ENCODE measurements around the gene MANSC1.

Gene MANSC1

DNA sequence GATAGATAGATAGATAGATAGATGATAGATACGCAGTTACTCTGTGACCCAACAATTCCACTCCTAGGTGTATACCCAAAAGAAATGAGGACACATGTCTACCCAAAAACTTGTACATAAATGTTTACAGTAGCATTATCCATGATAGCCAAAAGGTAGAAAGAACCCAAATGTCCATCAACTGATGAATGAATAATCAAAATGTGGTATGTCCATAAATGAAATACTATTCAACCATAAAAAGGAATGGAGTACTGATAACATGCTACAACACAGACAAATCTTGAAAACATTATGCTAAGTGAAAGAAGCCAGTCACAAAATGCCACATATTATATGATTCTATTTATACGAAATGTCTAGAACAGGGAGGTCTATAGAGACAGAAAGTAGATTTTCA, 47.1 kb downstream of the MANSC1 start:
- ATAC-seq: no peak
- TF ChIP-seq ZNF8 (CRISPR knock-in tag; IDR thresholded peaks at IDR 0.05) (peak; percentile 89), ZNF565 (CRISPR knock-in tag; conservative IDR thresholded peaks at IDR 0.05; ENCODE audit: low read depth) (no peak)

DNA sequence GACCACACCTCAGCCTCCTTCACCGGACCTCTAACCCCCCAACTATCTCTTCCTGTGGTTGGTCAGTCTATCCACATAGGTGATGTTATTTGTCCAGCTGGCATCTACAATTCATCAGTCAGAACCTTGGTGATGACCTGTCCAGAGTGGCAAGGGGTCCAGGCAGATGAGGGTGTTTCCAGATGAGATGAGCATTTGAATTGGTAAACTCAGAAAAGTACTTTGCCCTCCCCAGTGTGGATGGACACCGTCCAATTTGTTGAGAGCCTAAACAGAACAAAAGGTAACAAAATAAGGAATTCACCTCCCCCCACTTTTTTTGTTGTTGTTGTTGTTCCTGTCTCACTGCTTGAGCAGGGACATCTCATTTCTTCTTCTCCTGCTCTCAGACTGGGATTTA, 48.9 kb downstream of the MANSC1 start:
- ATAC-seq: no peak
- TF ChIP-seq, protein P1, sequence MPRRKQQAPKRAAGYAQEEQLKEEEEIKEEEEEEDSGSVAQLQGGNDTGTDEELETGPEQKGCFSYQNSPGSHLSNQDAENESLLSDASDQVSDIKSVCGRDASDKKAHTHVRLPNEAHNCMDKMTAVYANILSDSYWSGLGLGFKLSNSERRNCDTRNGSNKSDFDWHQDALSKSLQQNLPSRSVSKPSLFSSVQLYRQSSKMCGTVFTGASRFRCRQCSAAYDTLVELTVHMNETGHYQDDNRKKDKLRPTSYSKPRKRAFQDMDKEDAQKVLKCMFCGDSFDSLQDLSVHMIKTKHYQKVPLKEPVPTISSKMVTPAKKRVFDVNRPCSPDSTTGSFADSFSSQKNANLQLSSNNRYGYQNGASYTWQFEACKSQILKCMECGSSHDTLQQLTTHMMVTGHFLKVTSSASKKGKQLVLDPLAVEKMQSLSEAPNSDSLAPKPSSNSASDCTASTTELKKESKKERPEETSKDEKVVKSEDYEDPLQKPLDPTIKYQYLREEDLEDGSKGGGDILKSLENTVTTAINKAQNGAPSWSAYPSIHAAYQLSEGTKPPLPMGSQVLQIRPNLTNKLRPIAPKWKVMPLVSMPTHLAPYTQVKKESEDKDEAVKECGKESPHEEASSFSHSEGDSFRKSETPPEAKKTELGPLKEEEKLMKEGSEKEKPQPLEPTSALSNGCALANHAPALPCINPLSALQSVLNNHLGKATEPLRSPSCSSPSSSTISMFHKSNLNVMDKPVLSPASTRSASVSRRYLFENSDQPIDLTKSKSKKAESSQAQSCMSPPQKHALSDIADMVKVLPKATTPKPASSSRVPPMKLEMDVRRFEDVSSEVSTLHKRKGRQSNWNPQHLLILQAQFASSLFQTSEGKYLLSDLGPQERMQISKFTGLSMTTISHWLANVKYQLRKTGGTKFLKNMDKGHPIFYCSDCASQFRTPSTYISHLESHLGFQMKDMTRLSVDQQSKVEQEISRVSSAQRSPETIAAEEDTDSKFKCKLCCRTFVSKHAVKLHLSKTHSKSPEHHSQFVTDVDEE (CRISPR knock-in tag; IDR thresholded peaks at IDR 0.05): no peak
- TF ChIP-seq OSR1 (CRISPR knock-in tag; IDR thresholded peaks at IDR 0.05) (no peak), GLIS3 (CRISPR knock-in tag; IDR thresholded peaks at IDR 0.05) (no peak), PATZ1 (CRISPR knock-in tag; IDR thresholded peaks at IDR 0.05; ENCODE audit: borderline replicate concordance) (no peak)

- no peak for TF ChIP-seq CSDC2 (CRISPR knock-in tag; IDR thresholded peaks at IDR 0.05)
- TF ChIP-seq ZNF70 (CRISPR knock-in tag; IDR thresholded peaks at IDR 0.05): no peak
- TF ChIP-seq, protein P1 (CRISPR knock-in tag; IDR thresholded peaks at IDR 0.05): no peak
- no peak for TF ChIP-seq TCF4 (CRISPR knock-in tag; IDR thresholded peaks at IDR 0.05; ENCODE audit: borderline replicate concordance)
- TF ChIP-seq ISL1 (CRISPR knock-in tag; IDR thresholded peaks at IDR 0.05): no peak
- no peak for TF ChIP-seq GLIS3 (CRISPR knock-in tag; IDR thresholded peaks at IDR 0.05)
- TF ChIP-seq, protein P2, sequence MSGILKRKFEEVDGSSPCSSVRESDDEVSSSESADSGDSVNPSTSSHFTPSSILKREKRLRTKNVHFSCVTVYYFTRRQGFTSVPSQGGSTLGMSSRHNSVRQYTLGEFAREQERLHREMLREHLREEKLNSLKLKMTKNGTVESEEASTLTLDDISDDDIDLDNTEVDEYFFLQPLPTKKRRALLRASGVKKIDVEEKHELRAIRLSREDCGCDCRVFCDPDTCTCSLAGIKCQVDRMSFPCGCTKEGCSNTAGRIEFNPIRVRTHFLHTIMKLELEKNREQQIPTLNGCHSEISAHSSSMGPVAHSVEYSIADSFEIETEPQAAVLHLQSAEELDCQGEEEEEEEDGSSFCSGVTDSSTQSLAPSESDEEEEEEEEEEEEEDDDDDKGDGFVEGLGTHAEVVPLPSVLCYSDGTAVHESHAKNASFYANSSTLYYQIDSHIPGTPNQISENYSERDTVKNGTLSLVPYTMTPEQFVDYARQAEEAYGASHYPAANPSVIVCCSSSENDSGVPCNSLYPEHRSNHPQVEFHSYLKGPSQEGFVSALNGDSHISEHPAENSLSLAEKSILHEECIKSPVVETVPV (CRISPR knock-in tag; IDR thresholded peaks at IDR 0.05): no peak
- no peak for TF ChIP-seq ZNF565 (CRISPR knock-in tag; conservative IDR thresholded peaks at IDR 0.05; ENCODE audit: low read depth)
- TF ChIP-seq RARB (CRISPR knock-in tag; IDR thresholded peaks at IDR 0.05): no peak
- TF ChIP-seq, protein P3, sequence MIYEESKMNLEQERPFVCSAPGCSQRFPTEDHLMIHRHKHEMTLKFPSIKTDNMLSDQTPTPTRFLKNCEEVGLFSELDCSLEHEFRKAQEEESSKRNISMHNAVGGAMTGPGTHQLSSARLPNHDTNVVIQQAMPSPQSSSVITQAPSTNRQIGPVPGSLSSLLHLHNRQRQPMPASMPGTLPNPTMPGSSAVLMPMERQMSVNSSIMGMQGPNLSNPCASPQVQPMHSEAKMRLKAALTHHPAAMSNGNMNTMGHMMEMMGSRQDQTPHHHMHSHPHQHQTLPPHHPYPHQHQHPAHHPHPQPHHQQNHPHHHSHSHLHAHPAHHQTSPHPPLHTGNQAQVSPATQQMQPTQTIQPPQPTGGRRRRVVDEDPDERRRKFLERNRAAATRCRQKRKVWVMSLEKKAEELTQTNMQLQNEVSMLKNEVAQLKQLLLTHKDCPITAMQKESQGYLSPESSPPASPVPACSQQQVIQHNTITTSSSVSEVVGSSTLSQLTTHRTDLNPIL (CRISPR knock-in tag; IDR thresholded peaks at IDR 0.05; ENCODE audit: low read depth): no peak
- no peak for ATAC-seq
These were observed 52.7 kb downstream of the MANSC1 start for GRCh38 chr12:12297201-12297830.

GRCh38 chr12:12294215-12295005, 55.6 kb downstream of the MANSC1 start:
- TF ChIP-seq CSDC2 (CRISPR knock-in tag; IDR thresholded peaks at IDR 0.05) (no peak), ZFP3 (CRISPR knock-in tag; IDR thresholded peaks at IDR 0.05) (no peak), ISL1 (CRISPR knock-in tag; IDR thresholded peaks at IDR 0.05) (no peak), PATZ1 (CRISPR knock-in tag; IDR thresholded peaks at IDR 0.05; ENCODE audit: borderline replicate concordance) (no peak), ARNTL (CRISPR knock-in tag; IDR thresholded peaks at IDR 0.05; ENCODE audit: borderline replicate concordance, low read depth) (no peak), TCF4 (CRISPR knock-in tag; IDR thresholded peaks at IDR 0.05; ENCODE audit: borderline replicate concordance) (no peak), ZC3H10 (CRISPR knock-in tag; IDR thresholded peaks at IDR 0.05) (no peak), SNAI2 (CRISPR knock-in tag; IDR thresholded peaks at IDR 0.05) (no peak), GLIS3 (CRISPR knock-in tag; IDR thresholded peaks at IDR 0.05) (no peak), ZNF70 (CRISPR knock-in tag; IDR thresholded peaks at IDR 0.05) (no peak), ESRRG (CRISPR knock-in tag; IDR thresholded peaks at IDR 0.05) (no peak), ZFP30 (CRISPR knock-in tag; IDR thresholded peaks at IDR 0.05) (no peak), RARB (CRISPR knock-in tag; IDR thresholded peaks at IDR 0.05) (no peak)
- TF ChIP-seq, protein P4, sequence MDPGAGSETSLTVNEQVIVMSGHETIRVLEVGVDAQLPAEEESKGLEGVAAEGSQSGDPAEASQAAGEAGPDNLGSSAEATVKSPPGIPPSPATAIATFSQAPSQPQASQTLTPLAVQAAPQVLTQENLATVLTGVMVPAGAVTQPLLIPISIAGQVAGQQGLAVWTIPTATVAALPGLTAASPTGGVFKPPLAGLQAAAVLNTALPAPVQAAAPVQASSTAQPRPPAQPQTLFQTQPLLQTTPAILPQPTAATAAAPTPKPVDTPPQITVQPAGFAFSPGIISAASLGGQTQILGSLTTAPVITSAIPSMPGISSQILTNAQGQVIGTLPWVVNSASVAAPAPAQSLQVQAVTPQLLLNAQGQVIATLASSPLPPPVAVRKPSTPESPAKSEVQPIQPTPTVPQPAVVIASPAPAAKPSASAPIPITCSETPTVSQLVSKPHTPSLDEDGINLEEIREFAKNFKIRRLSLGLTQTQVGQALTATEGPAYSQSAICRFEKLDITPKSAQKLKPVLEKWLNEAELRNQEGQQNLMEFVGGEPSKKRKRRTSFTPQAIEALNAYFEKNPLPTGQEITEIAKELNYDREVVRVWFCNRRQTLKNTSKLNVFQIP (CRISPR knock-in tag; IDR thresholded peaks at IDR 0.05; ENCODE audit: borderline replicate concordance, low read depth): no peak
- peak; percentile 79 for ATAC-seq
